GM12801 (cell line): Measurements from ENCODE around the gene ARSD.

Experiments used
- TF ChIP-seq, protein P1 (sequence below): IDR thresholded peaks from one replicate; pipeline ENCODE4 v1.5.1; 2011; ENCODE audit warnings: control low read depth; ENCODE audit not compliant: insufficient read length; ENCODE audit errors: extremely low read depth

ARSD gene

DNA sequence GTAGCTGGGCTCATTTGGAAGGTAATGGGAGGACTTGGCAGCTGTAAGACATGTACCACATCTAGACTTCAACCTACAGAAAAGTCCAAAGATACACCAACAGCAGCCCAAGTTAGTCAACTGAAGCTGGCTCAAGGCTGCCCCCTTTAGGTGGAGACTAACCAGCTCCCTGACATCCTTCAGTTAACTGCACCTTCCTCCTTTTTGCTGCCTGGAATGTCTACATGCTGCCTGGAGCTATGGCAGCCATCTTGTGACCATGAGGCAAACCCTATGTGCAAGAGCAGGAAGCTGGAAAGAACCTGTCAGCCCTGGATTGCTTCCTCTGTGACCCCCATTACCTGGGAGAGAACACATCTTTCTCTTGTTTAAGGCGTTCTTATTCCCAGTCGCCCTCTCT lies 25.8 kb downstream of the ARSD start:
- TF ChIP-seq, protein P1, sequence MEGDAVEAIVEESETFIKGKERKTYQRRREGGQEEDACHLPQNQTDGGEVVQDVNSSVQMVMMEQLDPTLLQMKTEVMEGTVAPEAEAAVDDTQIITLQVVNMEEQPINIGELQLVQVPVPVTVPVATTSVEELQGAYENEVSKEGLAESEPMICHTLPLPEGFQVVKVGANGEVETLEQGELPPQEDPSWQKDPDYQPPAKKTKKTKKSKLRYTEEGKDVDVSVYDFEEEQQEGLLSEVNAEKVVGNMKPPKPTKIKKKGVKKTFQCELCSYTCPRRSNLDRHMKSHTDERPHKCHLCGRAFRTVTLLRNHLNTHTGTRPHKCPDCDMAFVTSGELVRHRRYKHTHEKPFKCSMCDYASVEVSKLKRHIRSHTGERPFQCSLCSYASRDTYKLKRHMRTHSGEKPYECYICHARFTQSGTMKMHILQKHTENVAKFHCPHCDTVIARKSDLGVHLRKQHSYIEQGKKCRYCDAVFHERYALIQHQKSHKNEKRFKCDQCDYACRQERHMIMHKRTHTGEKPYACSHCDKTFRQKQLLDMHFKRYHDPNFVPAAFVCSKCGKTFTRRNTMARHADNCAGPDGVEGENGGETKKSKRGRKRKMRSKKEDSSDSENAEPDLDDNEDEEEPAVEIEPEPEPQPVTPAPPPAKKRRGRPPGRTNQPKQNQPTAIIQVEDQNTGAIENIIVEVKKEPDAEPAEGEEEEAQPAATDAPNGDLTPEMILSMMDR = no peak

DNA sequence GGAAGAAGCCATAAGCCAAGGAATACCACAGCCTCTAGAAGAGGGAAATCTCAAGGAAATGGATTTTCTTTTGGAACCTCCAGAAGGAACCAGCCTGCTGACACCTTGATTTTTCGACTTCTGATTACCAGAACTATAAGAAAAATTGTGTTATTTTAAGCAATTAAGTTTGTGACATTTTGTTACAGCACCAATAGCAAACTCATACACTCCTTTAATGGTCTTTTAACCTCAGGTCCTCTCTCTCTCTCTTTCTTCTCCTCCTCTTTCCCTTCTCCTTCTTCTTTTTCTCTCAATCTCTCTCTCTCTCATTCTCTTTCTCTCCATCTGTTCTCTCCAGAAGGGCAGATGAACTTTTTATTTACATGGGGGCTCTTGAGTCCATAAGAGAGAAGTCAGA lies 26.3 kb downstream of the ARSD start:
- TF ChIP-seq, protein P1 = no peak

DNA sequence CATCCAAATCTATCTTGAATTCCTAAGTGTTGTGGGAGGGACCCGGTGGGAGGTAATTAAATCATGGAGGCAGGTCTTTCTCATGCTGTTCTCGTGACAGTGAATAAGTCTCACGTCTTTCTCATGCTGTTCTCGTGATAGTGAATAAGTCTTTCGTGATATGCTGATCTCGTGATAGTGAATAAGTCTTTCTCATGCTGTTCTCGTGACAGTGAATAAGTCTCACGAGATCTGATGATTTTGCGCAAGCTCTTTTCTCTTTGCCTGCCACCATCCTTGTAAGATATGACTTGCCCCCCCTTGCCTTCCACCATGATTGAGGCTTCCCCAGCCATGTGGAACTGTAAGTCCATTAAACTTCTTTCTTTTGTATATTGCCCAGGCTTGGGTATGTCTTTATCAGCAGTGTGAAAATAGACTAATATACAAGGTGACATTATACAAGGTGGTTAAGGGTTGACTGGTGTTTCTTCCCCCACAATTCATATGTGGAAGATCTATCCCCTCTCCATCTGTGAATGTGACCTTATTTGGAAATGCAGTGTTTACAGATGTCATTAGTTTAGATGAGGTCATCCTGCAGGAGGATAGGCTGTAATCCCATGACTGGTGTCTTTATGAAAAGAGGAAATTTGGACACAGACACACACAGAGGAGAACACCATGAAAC lies 27.6 kb downstream of the ARSD start:
- TF ChIP-seq, protein P1 = no peak

DNA sequence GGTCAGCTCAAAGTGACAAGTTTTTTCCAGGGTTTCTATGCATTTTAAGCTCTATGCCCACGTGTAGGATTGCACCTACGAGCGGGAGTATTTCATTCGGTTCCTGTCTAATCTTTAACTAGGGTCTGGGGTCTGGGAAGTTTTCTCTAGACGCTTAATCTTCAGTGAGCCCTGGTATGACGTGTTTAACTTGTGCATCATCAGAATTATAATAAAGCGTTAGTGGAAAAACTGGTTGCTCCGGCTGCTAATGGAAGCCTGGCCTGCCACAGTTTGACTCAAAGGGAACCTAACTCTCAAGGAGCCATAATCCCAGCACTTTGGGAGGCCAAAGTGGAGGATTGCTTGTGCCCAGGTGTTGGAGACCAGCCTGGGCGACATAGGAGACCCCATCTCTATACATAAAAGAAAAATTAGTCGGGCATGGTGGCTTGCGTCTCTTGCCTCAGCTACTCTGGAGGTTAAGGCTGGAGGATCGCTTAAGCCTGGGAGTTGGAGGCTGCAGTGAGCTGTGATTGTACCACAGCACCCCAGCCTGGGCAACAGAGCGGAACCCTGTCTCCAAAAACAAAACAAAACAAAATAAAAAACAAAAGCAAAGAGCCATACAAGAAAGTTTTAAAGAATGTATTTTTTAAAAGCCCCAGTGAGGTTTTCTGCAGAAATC lies 30.2 kb downstream of the ARSD start:
- TF ChIP-seq, protein P1 = no peak

DNA sequence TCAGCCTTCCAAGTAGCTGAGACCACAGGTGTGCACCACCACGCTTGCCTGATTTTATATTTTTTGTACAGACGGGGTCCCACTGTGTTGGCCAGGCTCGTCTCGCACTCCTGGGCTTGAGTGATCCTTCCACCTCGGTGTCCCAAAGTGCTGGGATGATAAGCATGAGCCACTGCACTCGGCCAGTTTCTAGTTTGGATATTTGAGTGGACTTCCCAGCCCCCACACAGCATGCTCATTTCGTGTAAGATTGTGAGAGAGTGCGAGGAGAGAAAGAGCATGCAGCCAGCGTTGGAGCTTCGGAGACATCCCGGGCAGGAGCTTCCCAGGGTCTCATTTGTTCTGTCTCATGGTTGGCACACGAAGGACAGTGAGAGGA lies 31.8 kb downstream of the ARSD start:
- TF ChIP-seq, protein P1 = no peak

DNA sequence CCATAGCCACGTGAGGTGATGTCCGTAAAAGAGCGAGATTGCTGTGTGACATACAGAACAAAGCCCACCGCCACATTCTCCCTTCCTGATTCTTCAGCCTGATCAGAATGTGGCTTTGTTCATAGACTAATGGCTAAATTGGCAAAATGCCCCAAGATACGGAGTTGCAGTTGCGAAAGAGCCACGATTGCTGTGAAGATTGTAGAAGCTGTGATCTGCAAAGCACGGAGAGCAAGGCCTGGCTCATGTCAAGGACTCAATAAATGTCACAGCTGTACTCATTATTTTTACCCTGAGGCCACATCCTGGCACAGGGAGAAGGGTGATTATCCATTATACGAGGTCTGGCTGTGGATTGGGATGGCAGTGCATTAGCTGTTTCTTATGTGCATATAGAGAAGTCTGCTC lies 34.2 kb downstream of the ARSD start:
- TF ChIP-seq, protein P1 = no peak

DNA sequence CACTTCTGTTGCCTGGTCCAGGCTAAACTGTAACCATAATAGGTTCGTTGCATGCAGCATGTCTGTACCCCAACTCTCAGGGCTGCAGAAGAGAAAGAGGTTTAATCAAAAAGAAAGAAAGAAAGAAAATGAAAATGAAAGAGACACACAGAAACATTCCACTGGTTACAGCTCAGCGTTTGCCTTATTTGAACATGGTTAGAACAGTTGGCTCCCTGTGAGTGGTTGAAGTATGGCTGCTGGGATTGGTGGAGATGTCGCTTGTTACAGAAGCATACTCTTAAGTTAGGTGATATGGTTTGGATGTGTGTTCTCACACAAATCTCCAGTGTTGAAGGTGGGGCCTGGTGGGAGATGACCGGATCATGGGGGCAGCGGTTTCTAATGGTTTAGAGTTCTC lies 36.3 kb downstream of the ARSD start:
- TF ChIP-seq, protein P1 = no peak
